IgD-negative memory B cell (primary cell): Measurements from ENCODE around the gene ORC2. TPM values are rescaled to one million over a fixed set of nuclear protein-coding genes. Genes with fewer than 3 reads are reported as not detected.
A peak's percentile ranks its signal among the peaks of the same experiment; 100 is the strongest.

Experiments
- H3K27ac Mint-ChIP-seq, 3 donors: one replicate each; pipeline ENCODE4 v1.8.0; 2020 to 2022; ENCODE audit warnings: mild to moderate bottlenecking in 3 of 3, mixed read lengths in 3 of 3, moderate library complexity in 1 of 3
- H3K27me3 Mint-ChIP-seq: one replicate; pipeline ENCODE4 v1.8.0; 2021; ENCODE audit warnings: mixed read lengths
- H3K36me3 Mint-ChIP-seq: one replicate; pipeline ENCODE4 v1.8.0; 2020; ENCODE audit warnings: mild to moderate bottlenecking, mixed read lengths
- H3K4me1 Mint-ChIP-seq, 3 donors: one replicate each; pipeline ENCODE4 v1.8.0; 2020 to 2022; ENCODE audit warnings: mixed read lengths in 3 of 3, mild to moderate bottlenecking in 1 of 3
- H3K4me3 Mint-ChIP-seq, 4 donors: one replicate each; pipeline ENCODE4 v1.8.0; 2020 to 2022; ENCODE audit warnings: mild to moderate bottlenecking in 4 of 4, mixed read lengths in 4 of 4, moderate library complexity in 3 of 4
- H3K9me3 Mint-ChIP-seq, 3 donors: one replicate each; pipeline ENCODE4 v1.8.0; 2020 to 2021; ENCODE audit warnings: mixed read lengths in 3 of 3, mild to moderate bottlenecking in 1 of 3
- polyA plus RNA-seq: library from polyadenylated mRNA; unstranded; fragments of 300-500 nt; fragmentation: Illumina TruSeq; gene quantifications from one replicate; pipeline ENCODE4 v1.2.3, GENCODE V29; 2021

The ORC2 gene
- polyA plus RNA-seq, 1 donor from 2014 or later: 7.1 TPM

DNA sequence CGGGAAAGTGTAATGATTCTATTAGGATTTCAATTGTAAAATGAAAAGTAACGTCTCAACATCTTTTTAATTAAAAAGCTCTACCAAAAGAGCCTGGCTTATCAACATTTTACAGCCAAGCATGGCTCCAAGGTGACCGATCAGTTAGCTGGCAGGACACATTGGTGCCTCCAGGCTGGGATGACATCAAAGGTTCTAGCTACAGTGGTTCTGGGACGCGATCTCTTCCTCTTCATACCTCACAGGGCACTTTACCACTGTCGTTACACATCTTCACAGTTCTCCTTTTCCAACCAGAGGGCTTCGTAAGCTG lies 693 bp downstream of the ORC2 start:
- peak overlapping the region; percentile 97 to 100 (median 98) for H3K4me3 Mint-ChIP-seq
- no peaks in the 10 kb centered on the region for H3K27me3 Mint-ChIP-seq
- H3K4me1 Mint-ChIP-seq: peaks cover 39 to 44% (median 40%) of the 10 kb centered on the region in 3 donors
- H3K27ac Mint-ChIP-seq: peak overlapping the region; percentile 97 to 99 (median 99)
- H3K36me3 Mint-ChIP-seq: peaks cover 2% of the 10 kb centered on the region
- H3K9me3 Mint-ChIP-seq: no peaks in the 10 kb centered on the region

DNA sequence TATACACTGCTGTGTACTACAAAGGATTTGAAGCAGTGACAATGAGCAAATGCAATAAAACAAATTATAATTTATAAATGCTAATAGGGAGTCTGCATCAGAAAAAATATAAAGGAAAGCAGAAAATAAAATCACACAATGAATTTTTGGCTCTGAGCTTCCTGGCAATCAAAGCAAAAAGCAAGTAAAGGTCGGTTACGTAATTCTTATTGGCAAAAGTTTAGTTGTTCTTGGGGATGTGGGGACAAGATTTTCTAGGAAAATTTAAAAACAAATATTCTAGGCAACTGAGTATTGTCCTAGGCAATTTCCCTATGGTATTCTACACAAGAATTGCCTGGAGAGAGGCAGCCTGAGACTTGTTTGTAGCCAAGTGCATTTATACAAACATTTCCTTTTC lies 1.8 kb downstream of the ORC2 start:
- Mint-ChIP-seq H3K9me3 (no peaks in the 10 kb centered on the region), H3K4me3 (peak overlapping the region; percentile 6 to 100 (median 98)), H3K4me1 (peaks cover 38 to 42% (median 40%) of the 10 kb centered on the region in 3 donors), H3K27me3 (no peaks in the 10 kb centered on the region), H3K27ac (peak overlapping the region in 1 of 3 donors; percentile 97), H3K36me3 (peaks cover 2% of the 10 kb centered on the region)

DNA sequence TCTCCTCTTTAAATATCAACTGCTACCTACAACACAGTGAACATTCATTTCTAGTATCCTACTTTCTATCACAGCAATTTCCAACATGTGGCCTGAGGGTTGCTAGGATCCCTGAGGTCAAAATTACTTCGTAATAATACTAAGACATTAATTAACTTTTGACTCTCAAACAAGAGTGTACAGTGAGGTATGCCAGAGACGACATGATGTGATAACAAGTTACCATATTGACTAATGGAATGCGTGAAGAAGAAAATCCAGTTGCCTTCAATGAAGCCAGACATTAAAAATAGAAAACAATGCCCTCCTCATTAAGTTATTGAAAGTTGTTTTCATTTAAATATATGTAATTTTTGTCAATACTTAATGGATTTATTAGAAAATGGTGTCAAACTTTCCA lies 13.1 kb downstream of the ORC2 start:
- Mint-ChIP-seq H3K27ac (no peak overlapping the region), H3K27me3 (no peaks in the 10 kb centered on the region), H3K9me3 (no peaks in the 10 kb centered on the region), H3K4me1 (no peaks in the 10 kb centered on the region), H3K4me3 (no peak overlapping the region), H3K36me3 (peaks cover 5% of the 10 kb centered on the region)

- peaks cover 0 to 5% (median 3%) of the 10 kb centered on the region in 3 donors for H3K4me1 Mint-ChIP-seq
- H3K9me3 Mint-ChIP-seq: no peaks in the 10 kb centered on the region
- peak overlapping the region in 2 of 3 donors; percentile 55 to 59 for H3K27ac Mint-ChIP-seq
- no peak overlapping the region for H3K4me3 Mint-ChIP-seq
- H3K27me3 Mint-ChIP-seq: no peaks in the 10 kb centered on the region
- peaks cover 11% of the 10 kb centered on the region for H3K36me3 Mint-ChIP-seq
Measured at GRCh38 chr2:200945395-200945729, 18.1 kb downstream of the ORC2 start.

DNA sequence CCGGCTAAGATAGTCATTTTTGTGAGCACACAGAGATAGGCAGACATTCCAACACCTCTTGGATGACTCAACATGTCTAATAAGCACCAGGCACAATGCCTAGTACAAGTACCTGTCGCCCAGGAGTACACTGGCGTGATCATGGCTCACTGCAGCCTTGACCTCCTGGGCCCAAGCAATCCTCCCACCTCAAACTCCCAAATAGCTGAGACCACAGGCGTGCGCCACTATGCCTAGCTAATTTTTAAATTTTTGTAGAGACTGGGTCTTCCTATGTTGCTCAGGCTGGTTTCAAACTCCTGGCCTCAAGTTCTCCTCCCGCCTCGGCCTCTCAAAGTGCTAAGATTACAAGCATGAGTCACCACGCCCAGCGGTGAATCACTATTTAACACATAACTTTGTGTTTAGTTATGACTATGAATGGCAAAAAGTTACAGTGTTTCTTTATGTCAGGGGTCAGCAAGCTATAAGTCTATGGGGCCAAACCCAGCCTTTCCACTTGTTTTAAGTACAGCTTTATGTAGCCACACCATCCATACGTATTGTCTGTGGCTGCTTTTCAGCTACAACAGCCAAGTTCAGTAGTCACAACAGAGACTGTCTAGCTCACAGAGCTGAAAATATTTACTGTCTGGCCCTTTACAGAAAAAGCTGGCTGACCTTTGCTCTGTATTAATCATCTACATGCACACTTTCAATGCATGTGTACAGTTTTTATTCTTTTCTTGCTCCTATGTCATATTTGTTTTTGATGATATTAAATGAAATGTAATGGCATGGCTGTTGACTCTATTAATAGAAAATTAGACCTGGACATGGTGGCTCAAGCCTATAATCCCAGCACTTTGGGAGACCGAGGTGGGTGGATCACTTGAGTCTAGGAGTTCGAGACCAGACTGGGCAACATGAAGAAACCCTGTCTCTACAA lies 18.7 kb downstream of the ORC2 start:
- Mint-ChIP-seq H3K27ac (peak overlapping the region in 1 of 3 donors; percentile 89), H3K4me1 (peaks cover 0 to 5% (median 3%) of the 10 kb centered on the region in 3 donors), H3K4me3 (no peak overlapping the region), H3K9me3 (no peaks in the 10 kb centered on the region), H3K27me3 (no peaks in the 10 kb centered on the region), H3K36me3 (peaks cover 11% of the 10 kb centered on the region)

DNA sequence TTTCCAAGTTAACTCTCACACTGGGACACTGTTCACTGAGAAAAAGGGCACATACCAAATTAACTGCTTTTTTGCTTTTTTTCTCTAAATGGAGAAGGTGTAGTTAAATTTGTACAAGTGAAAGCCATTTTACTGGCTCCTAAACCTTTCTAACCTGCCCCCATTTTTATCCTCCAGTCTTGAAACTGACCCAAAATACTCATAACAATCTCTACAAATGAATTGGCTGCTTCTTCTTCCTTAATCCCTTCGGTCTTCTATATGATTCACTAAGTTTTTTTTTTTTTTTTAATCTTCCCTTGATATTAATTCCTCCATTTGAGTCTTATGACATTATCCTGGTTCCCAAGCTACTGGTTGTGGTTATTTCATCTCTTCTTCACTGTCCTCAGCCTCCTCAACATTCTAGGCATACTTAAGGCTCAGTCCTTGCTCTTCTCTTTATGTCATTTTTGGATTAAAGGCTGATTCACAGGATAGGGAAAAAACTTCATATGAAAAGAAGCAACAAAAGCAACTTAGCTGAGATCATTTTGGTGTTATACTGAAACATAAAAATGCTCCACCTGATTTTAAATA lies 19.8 kb downstream of the ORC2 start:
- H3K27ac Mint-ChIP-seq: peak overlapping the region in 1 of 3 donors; percentile 89
- no peak overlapping the region for H3K4me3 Mint-ChIP-seq
- H3K9me3 Mint-ChIP-seq: no peaks in the 10 kb centered on the region
- peaks cover 11% of the 10 kb centered on the region for H3K36me3 Mint-ChIP-seq
- H3K4me1 Mint-ChIP-seq: peaks cover 0 to 5% (median 4%) of the 10 kb centered on the region in 3 donors
- H3K27me3 Mint-ChIP-seq: no peaks in the 10 kb centered on the region

DNA sequence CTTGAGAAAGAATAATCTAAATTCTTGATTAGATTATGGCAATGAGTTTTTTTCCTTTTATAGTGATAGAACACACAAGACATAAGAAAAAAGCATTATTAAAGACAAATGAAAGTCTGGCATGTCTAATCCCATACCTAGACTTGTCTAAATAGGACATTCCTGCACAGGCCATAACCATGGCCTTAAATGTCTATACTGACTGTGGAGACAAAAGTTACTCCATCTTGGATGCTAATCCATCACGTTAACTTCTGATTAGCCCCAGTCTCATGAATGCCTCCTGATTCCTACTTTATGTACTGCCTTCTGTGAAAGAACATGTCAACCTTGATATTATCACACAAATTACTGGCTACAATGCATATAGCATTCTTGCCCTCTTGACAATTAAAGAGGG lies 23.6 kb downstream of the ORC2 start:
- Mint-ChIP-seq H3K9me3 (no peaks in the 10 kb centered on the region), H3K4me3 (no peak overlapping the region), H3K27ac (no peak overlapping the region)

GRCh38 chr2:200930947-200931626 lies 32.4 kb downstream of the ORC2 start:
- H3K4me1 Mint-ChIP-seq: no peaks in the 10 kb centered on the region
- no peak overlapping the region for H3K27ac Mint-ChIP-seq
- H3K36me3 Mint-ChIP-seq: peaks cover 8% of the 10 kb centered on the region
- H3K4me3 Mint-ChIP-seq: no peak overlapping the region
- no peaks in the 10 kb centered on the region for H3K27me3 Mint-ChIP-seq
- H3K9me3 Mint-ChIP-seq: no peaks in the 10 kb centered on the region

More for the DNA sequence above, 23.6 kb downstream of the ORC2 start:
- peaks cover 0 to 5% (median 4%) of the 10 kb centered on the region in 3 donors for H3K4me1 Mint-ChIP-seq
- no peaks in the 10 kb centered on the region for H3K27me3 Mint-ChIP-seq
- H3K36me3 Mint-ChIP-seq: peaks cover 7% of the 10 kb centered on the region

DNA sequence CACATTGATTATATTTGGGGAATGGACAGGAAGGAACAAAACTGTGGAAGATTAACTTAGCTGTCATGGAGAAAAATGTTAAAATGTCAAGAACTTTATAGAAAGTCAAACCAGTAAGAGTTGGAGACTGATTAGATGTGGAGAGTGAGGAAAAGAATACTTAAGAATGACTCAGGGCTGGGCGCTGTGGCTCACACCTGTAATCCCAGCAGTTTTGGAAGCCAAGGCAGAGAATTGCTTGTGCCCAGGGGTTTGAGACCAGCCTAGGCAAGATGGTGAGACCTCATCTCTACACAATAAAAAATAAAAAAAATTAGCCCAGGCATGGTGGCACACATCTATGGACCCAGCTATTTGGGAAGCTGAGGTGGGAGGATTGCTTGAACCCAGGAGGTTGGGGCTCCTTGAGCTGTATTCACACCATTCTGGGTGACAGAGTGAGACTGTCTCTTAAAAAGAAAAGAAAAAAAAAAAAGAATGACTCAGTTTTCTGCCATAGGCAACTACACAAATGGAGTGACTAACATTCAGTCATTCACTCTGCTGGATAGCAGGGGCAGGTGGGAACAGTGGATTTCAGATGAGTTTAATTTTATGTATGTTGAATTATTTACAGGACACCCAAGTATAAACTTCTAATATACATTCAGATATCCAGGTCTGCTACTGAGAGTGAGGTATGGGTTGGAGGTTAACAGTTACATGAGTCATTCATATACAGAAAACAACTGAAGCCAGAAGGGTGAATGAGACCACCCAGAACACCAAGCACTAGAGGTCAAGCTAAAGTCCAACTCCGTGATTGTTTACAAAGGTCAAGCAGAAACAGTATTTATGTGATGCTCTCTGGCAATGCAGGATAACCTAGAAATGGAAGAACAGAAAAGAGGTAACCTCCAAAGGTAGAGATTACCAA lies 33.9 kb downstream of the ORC2 start:
- no peaks in the 10 kb centered on the region for H3K27me3 Mint-ChIP-seq
- no peaks in the 10 kb centered on the region for H3K9me3 Mint-ChIP-seq
- no peak overlapping the region for H3K4me3 Mint-ChIP-seq
- peaks cover 8% of the 10 kb centered on the region for H3K36me3 Mint-ChIP-seq
- peak overlapping the region in 1 of 3 donors; percentile 18 for H3K27ac Mint-ChIP-seq
- H3K4me1 Mint-ChIP-seq: no peaks in the 10 kb centered on the region

DNA sequence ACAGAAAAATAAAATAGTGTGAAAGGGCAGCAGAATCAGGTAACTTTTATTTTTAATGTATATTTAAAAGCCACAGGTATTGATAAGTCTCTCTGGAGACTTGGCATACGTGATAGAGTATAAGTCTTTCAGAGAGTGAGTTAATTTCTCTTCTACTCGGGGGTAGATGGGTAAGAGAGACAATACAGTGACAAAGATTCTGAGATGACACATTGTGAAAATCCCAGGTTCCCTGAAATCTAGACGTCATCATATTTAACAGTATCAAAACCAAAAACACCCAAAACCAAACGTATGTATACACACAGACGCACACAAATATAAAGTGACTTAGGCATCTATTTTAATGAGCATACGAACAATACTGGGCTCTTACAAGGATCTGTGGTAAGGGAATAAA lies 41.0 kb downstream of the ORC2 start:
- Mint-ChIP-seq H3K4me1 (peaks cover 0 to 3% (median 0%) of the 10 kb centered on the region in 3 donors), H3K4me3 (no peak overlapping the region), H3K9me3 (no peaks in the 10 kb centered on the region), H3K27ac (peak overlapping the region in 1 of 3 donors; percentile 81), H3K27me3 (no peaks in the 10 kb centered on the region), H3K36me3 (peaks cover 2% of the 10 kb centered on the region)

GRCh38 chr2:200913654-200914053 lies 49.8 kb downstream of the ORC2 start:
- Mint-ChIP-seq H3K4me1 (no peaks in the 10 kb centered on the region), H3K27ac (peak overlapping the region in 1 of 3 donors; percentile 9), H3K4me3 (no peak overlapping the region), H3K36me3 (no peaks in the 10 kb centered on the region), H3K27me3 (no peaks in the 10 kb centered on the region), H3K9me3 (no peaks in the 10 kb centered on the region)

DNA sequence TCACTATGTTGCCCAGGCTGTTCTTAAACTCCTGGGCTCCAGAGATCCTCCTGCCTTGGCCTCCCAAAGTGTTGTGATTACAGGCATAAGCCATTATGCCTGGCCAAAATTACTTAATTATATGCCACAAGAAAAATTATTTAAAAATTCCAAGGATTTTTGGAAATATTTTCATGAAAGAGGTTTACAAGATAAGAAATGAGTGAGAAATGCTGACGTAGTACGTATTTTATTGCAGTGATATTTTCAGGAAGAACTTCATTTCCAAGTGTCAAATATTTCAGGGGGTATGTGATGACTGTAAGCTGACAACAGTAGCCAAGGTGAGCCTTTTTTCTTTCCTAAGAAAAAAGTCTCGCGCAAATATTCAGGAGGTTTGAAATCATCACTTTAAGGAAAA lies 53.5 kb downstream of the ORC2 start:
- no peak overlapping the region for H3K4me3 Mint-ChIP-seq
- no peaks in the 10 kb centered on the region for H3K27me3 Mint-ChIP-seq
- no peaks in the 10 kb centered on the region for H3K9me3 Mint-ChIP-seq
- H3K27ac Mint-ChIP-seq: no peak overlapping the region
- no peaks in the 10 kb centered on the region for H3K36me3 Mint-ChIP-seq
- H3K4me1 Mint-ChIP-seq: no peaks in the 10 kb centered on the region

- Mint-ChIP-seq H3K27me3 (no peaks in the 10 kb centered on the region), H3K36me3 (peaks cover 1% of the 10 kb centered on the region), H3K4me1 (peaks cover 3 to 6% (median 4%) of the 10 kb centered on the region in 3 donors), H3K9me3 (no peaks in the 10 kb centered on the region), H3K27ac (no peak overlapping the region), H3K4me3 (no peak overlapping the region)
Measured at GRCh38 chr2:200905618-200906296, 57.7 kb downstream of the ORC2 start.

DNA sequence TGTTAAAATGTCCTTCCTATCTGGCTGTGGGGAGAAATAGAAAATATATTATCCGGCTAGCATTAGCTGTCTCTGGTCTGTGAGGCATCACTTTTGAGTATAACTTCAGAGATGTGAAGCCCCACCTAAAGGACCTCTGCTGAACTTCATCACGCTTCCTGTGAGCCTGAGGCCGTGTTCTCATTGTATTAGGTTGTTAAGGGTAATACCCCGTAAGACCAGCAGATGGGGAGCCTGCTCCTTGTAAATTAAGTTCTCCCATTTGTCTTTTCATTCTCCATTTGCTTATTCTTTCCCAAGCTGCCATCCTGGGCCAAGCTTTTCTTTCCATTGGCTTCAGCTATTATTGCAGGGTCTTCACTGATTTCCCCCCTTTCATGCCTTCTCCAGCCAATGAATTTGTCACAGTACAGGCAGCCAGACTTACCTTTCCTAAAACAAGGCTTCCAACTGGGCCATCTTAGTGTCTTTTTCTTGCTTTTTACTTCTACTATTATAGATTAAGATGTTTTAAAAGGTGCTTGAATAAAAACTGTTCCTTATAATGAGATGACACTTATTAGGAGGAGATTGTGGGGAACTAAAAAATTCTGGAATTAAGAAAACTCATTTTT lies 61.9 kb downstream of the ORC2 start:
- Mint-ChIP-seq H3K27me3 (no peaks in the 10 kb centered on the region), H3K36me3 (peaks cover 1% of the 10 kb centered on the region), H3K4me3 (no peak overlapping the region), H3K9me3 (no peaks in the 10 kb centered on the region), H3K4me1 (peaks cover 3 to 6% (median 4%) of the 10 kb centered on the region in 3 donors), H3K27ac (peak overlapping the region in 2 of 3 donors; percentile 4 to 7)
